Measurements from ENCODE around the gene HADHA. TPM values are rescaled to one million over a fixed set of nuclear protein-coding genes. Genes with fewer than 3 reads are reported as not detected.
A peak's percentile ranks its signal among the peaks of the same experiment; 100 is the strongest.

Gene HADHA
- total and polyA plus RNA-seq, 4 donors: 35.2 to 117 (median 94.2) TPM

DNA sequence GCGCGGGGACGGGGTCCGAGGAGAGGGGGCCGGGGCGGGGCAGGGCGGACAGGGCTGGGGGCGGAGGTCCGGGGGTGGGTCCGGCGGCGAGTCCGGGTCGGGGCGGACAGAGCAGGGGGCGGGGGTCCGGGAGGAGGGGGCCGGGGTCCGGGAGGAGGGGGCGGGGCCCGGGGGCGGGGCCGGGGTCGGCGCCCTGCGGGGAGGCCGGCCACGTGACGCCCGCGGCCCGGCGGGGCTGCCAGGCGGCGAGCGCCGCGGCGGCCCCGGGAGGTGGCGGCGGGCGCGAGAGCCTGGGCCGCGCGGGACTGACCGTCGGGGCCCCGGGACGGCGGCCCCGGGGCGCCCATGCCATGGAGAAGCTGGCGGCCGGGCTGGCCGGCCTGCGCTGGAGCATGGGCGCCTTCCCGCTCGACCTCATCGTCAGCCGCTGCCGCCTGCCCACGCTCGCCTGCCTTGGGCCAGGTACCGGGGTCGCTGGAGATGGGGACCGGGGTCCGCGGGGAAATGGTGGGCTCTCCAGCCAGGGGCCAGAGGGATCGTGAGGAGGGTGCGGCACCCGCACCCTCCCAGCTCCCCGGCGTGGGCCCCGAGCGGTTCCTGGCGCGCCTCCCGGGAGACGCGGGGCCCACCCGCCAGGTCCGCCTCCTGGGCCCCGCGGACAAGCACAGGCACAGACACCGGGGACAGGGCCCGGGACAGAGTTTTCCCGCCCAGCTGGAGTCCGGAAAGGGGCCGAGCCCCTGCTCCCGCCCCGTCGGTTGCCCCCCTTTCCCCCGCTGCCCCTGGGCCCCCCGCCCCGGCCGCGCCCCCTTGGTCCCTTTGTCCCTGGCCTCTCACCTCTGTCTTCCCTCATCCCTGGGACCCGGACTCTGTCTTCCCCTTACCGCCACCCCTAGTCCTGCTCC, 71.3 kb downstream of the HADHA start, which contains the start of gene GAREM2:
GAREM2 (plus strand) TSS at position 218 of the 905 bp plus-strand sequence; CDS start at position 351, 133 bp downstream.
- TF ChIP-seq, protein P1, sequence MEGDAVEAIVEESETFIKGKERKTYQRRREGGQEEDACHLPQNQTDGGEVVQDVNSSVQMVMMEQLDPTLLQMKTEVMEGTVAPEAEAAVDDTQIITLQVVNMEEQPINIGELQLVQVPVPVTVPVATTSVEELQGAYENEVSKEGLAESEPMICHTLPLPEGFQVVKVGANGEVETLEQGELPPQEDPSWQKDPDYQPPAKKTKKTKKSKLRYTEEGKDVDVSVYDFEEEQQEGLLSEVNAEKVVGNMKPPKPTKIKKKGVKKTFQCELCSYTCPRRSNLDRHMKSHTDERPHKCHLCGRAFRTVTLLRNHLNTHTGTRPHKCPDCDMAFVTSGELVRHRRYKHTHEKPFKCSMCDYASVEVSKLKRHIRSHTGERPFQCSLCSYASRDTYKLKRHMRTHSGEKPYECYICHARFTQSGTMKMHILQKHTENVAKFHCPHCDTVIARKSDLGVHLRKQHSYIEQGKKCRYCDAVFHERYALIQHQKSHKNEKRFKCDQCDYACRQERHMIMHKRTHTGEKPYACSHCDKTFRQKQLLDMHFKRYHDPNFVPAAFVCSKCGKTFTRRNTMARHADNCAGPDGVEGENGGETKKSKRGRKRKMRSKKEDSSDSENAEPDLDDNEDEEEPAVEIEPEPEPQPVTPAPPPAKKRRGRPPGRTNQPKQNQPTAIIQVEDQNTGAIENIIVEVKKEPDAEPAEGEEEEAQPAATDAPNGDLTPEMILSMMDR (IDR thresholded peaks at IDR 0.05; ENCODE audit: control extremely low read depth, extremely low read depth): no peak

DNA sequence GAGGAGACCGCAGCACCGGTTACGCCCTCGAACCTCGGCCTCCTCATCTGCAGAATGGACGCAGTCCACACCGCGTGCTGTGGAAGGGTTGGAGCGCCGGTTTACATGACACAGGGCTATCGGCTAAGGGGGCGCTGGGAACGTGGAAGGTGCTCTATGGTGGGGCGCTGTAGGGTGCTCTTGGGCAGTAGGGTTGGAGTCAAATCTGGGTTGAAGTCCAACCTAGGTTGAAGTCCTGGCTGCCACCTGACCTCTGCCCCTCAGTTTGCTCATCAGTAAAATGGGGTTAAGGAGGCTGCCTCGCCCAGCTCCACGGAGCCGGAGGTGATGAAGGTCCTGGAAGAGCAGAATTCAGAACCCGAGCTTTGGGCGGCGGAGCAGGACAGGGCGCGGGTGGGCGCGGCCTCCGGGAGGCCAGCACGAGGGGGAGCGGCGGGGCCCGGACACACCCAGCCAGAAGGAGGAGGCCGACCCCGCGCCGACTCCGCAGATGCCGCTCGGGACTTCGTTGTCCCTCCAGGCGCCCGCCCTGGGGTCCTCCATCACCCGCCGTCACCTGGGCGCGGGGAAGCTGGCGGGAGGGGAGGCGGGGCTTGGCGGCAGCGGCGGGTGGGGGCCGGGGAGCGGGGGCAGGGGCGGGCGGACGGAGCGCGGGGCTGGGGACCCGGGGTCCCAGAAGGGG, 72.1 kb downstream of the HADHA start:
- ATAC-seq (ENCODE audit: insufficient read depth, low FRiP score): no peak
- DNase-seq: peak; percentile 40 to 47 (median 45)
- Histone ChIP-seq H3K27me3 (ENCODE audit: control insufficient read depth in 3 of 3, insufficient read depth in 3 of 3, low read length in 2 of 3) (peaks cover 0 to 10% (median 6%) of the 10 kb centered on the region in 3 donors), H3K36me3 (ENCODE audit: control insufficient read depth in 4 of 4, insufficient read depth in 4 of 4, low read length in 4 of 4) (no peaks in the 10 kb centered on the region), H3K4me1 (ENCODE audit: control insufficient read depth in 5 of 5, insufficient read depth in 5 of 5, low read length in 5 of 5) (peaks cover 0 to 22% (median 6%) of the 10 kb centered on the region in 5 donors), H3K27ac (ENCODE audit: low read depth in 1 of 2, low read length in 1 of 2) (no peak overlapping the region), H3K9ac (ENCODE audit: insufficient read depth in 1 of 2, low read length in 2 of 2) (no peak overlapping the region), H3K4me3 (no peak overlapping the region), H3K9me3 (ENCODE audit: control insufficient read depth in 4 of 4, insufficient read depth in 3 of 4, low read length in 3 of 4) (no peaks in the 10 kb centered on the region)
- TF ChIP-seq, protein P1 (IDR thresholded peaks at IDR 0.05; ENCODE audit: control extremely low read depth, extremely low read depth): no peak
- 18 to 25% methylated on average over 30 to 56 of the region's 56 CpGs for WGBS, 2 donors

More for the DNA sequence above, 71.3 kb downstream of the HADHA start, which contains the start of gene GAREM2:
- peaks cover 0 to 22% (median 6%) of the 10 kb centered on the region in 5 donors for H3K4me1 ChIP-seq (ENCODE audit: control insufficient read depth in 5 of 5, insufficient read depth in 5 of 5, low read length in 5 of 5)
- H3K27me3 ChIP-seq (ENCODE audit: control insufficient read depth in 3 of 3, insufficient read depth in 3 of 3, low read length in 2 of 3): peaks cover 0 to 10% (median 6%) of the 10 kb centered on the region in 3 donors
- no peak within 1 kb of the TSS for H3K4me3 ChIP-seq
- 1 to 3% methylated on average over 50 to 100 of the region's 102 CpGs for WGBS, 2 donors
- H3K36me3 ChIP-seq (ENCODE audit: control insufficient read depth in 4 of 4, insufficient read depth in 4 of 4, low read length in 4 of 4): no peaks in the 10 kb centered on the region
- DNase-seq (peak; percentile 29 to 55 (median 42)), ATAC-seq (ENCODE audit: insufficient read depth, low FRiP score) (no peak)
- H3K9ac ChIP-seq (ENCODE audit: insufficient read depth in 1 of 2, low read length in 2 of 2): no peak within 1 kb of the TSS
- no peaks in the 10 kb centered on the region for H3K9me3 ChIP-seq (ENCODE audit: control insufficient read depth in 4 of 4, insufficient read depth in 3 of 4, low read length in 3 of 4)
- H3K27ac ChIP-seq (ENCODE audit: low read depth in 1 of 2, low read length in 1 of 2): no peak within 1 kb of the TSS

DNA sequence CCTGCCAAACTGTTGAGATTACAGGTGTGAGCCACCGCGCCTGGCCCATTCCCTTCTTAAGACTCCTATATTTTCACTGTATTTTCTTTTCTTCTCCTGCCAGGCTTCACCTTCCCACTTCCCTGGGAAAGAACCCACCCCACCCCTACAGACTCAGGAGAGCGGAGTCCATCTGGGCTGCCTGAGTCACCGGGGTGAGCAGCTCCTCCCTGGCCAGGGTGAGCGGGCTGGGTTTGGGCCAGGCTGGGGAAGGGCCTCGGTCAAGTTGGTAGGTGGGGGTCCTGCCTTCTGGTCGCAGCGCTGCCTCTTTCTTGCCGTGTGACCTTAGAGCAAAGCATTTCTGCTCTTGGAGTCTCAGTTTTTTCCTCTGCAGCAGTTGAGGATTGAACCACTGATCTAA, 73.6 kb downstream of the HADHA start:
- Histone ChIP-seq H3K27ac (ENCODE audit: low read depth in 1 of 2, low read length in 1 of 2) (no peak overlapping the region), H3K4me3 (no peak overlapping the region), H3K27me3 (ENCODE audit: control insufficient read depth in 3 of 3, insufficient read depth in 3 of 3, low read length in 2 of 3) (peaks cover 0 to 10% (median 6%) of the 10 kb centered on the region in 3 donors), H3K36me3 (ENCODE audit: control insufficient read depth in 4 of 4, insufficient read depth in 4 of 4, low read length in 4 of 4) (no peaks in the 10 kb centered on the region), H3K9ac (ENCODE audit: insufficient read depth in 1 of 2, low read length in 2 of 2) (no peak overlapping the region), H3K9me3 (ENCODE audit: control insufficient read depth in 4 of 4, insufficient read depth in 3 of 4, low read length in 3 of 4) (no peaks in the 10 kb centered on the region), H3K4me1 (ENCODE audit: control insufficient read depth in 5 of 5, insufficient read depth in 5 of 5, low read length in 5 of 5) (peaks cover 0 to 17% (median 6%) of the 10 kb centered on the region in 5 donors)
- no peak for ATAC-seq (ENCODE audit: insufficient read depth, low FRiP score)
- 93% methylated on average over 9 of the region's 9 CpGs for WGBS, 2 donors
- no peak for DNase-seq
- TF ChIP-seq, protein P1 (IDR thresholded peaks at IDR 0.05; ENCODE audit: control extremely low read depth, extremely low read depth): no peak

Measured in lung (tissue), 12 donors.